Activated B cell treated with CpG ODN at 0.5 μM for 24 hours (primary cell): Measurements from ENCODE around the gene NOL4L. TPM values are rescaled to one million over a fixed set of nuclear protein-coding genes. Genes with fewer than 3 reads are reported as not detected.

ENCODE experiments used
- ATAC-seq: fragments of 200-7000 bp; cut with Tn5 transposase; one replicate; pipeline ENCODE4 v1.10.0; 2021; ENCODE audit warnings: low read depth, mild to moderate bottlenecking, moderate library complexity
- CTCF ChIA-PET: fragments of 350-600 bp; sonication (Branson Sonifier 250); formaldehyde crosslinking; loops from one replicate; lab custom pipeline; 2021; ENCODE audit warnings: antibody characterized with exemption; lab: Charles Lee
- POLR2A ChIA-PET: fragments of 350-600 bp; sonication (Branson Sonifier 250); formaldehyde crosslinking; loops from one replicate; lab custom pipeline; 2021; ENCODE audit warnings: antibody characterized with exemption; lab: Charles Lee
- DNase-seq: peaks from one replicate; pipeline ENCODE4 v3.0.0; 2022
- H3K27ac Mint-ChIP-seq: one replicate; pipeline ENCODE4 v1.8.0; 2020; ENCODE audit warnings: mixed read lengths
- H3K27me3 Mint-ChIP-seq: one replicate; pipeline ENCODE4 v1.8.0; 2021; ENCODE audit warnings: mixed read lengths
- H3K36me3 Mint-ChIP-seq: one replicate; pipeline ENCODE4 v1.8.0; 2021; ENCODE audit warnings: low read depth, mixed read lengths
- H3K4me1 Mint-ChIP-seq: one replicate; pipeline ENCODE4 v1.8.0; 2021; ENCODE audit warnings: mixed read lengths
- H3K4me3 Mint-ChIP-seq: one replicate; pipeline ENCODE4 v1.8.0; 2020; ENCODE audit warnings: mild to moderate bottlenecking, mixed read lengths
- H3K9me3 Mint-ChIP-seq: one replicate; pipeline ENCODE4 v1.8.0; 2020; ENCODE audit warnings: mixed read lengths
- CTCF ChIP-seq: fragments of 200-600 bp; IDR thresholded peaks from one replicate; pipeline ENCODE4 v1.8.0; 2022; ENCODE audit warnings: antibody characterized with exemption, mild to moderate bottlenecking
- intact Hi-C: fragments of 100-400 bp; cut with micrococcal nuclease; formaldehyde crosslinking; loops from one replicate; pipeline ENCODE4 v1.15.1; 2024
- total RNA-seq: library from RNA; stranded (reverse); gene quantifications from 2 replicates; pipeline ENCODE4 v1.2.3, GENCODE V29; 2022

NOL4L gene
- total RNA-seq, 1 donor from 2014 or later = 4.7 TPM

DNA sequence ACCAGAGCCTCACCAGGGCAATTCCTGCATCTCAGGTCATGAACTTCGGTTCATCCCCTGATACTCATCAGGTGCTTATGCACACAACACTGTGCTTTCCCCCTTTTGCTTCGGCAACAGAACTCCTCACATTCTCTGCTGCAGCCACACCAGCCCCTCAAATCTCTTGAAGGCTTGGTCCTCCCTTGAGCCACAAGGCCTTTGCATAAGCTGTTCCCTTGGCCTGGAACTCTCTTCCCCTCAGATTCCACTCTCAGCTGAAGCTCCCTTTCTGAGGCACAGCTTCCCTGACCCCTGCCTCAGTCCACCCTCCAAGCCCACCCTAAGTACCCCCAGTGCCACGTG is 76.4 kb downstream of the NOL4L start:
- Mint-ChIP-seq H3K9me3 (no peaks in the 10 kb centered on the region), H3K36me3 (no peaks in the 10 kb centered on the region), H3K4me1 (peaks cover 42% of the 10 kb centered on the region), H3K4me3 (no peak overlapping the region), H3K27me3 (no peaks in the 10 kb centered on the region), H3K27ac (peak overlapping the region; percentile 41)
- intact Hi-C loops = no loop called here
- POLR2A ChIA-PET = interaction anchor here (0.5 kb wide), 1 partner anchor 106 kb away, joined by 18 read pairs; no protein-coding TSS in a partner anchor
- TF ChIP-seq CTCF = no peak
- ATAC-seq (no peak), DNase-seq (no peak)
- CTCF ChIA-PET = interaction anchor here (0.8 to 1.1 kb wide), 3 partner anchors 13 to 270 kb away, joined by 3 to 4 read pairs (median 3); no protein-coding TSS in a partner anchor

DNA sequence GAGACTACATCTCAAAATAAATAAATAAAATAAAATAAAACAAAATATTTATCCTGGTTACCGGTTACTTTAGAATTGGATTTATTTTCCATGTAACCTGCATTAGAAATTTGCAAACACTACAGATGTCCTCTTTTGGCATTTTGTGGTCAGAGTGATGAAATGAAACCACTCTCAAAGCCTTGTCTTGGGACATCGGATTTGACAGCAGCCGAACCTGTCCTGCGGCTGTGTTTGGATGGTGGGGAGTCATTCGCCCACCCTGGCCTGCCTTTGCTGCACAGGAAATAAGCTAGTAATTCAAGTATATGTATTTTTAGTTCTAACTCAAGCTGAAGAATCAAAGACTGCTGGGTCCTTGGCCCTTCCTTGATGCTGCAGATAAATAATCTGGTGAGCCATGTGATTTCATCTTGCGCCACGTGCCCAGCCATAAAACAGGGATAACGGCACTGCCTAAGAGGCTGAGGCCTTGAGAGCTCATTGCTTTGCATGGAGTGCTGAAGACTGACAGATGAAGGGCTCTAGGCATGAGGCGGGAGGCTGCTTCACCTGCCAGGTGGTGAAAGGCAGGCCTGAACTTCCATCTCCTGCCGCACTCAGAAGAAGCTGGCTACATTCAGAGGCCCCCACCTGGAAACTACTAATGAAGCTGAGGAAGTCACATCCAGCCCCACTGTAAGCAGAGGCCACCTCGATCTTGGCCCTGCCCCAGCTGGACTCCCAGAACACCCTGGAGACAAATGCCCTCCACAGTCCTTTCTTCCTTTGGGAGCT is 76.9 kb downstream of the NOL4L start:
- ChIA-PET CTCF (interaction anchor here (0.8 to 1.1 kb wide), 3 partner anchors 13 to 271 kb away, joined by 3 to 4 read pairs (median 3); no protein-coding TSS in a partner anchor), POLR2A (interaction anchor here (0.5 kb wide), 1 partner anchor 107 kb away, joined by 18 read pairs; no protein-coding TSS in a partner anchor)
- TF ChIP-seq CTCF = no peak
- DNase-seq (no peak), ATAC-seq (no peak)
- Mint-ChIP-seq H3K4me1 (peaks cover 42% of the 10 kb centered on the region), H3K27me3 (no peaks in the 10 kb centered on the region), H3K4me3 (no peak overlapping the region), H3K27ac (peak overlapping the region; percentile 46), H3K36me3 (no peaks in the 10 kb centered on the region), H3K9me3 (no peaks in the 10 kb centered on the region)
- intact Hi-C loops = no loop called here

DNA sequence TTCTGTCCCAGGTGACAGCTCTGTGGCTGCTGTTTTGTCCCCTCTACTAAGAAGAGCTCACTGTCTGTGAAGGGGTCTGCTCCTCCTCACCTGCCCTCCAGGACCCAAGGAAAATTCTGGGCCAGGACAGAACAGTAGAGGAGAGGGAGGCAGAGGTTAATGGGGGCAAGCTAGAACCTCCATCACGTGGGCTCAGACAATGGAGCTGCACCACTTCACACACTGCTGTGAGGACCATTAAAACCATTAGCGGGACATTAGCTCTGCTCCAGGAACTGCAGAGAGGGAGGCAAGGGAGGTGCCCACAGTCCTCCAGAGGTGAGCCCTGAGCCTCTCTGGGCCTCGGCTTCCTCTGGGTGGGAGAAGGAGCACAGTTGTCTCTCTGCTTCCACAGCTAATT is 78.4 kb downstream of the NOL4L start:
- TF ChIP-seq CTCF = no peak
- Mint-ChIP-seq H3K36me3 (no peaks in the 10 kb centered on the region), H3K4me1 (peaks cover 35% of the 10 kb centered on the region), H3K27me3 (no peaks in the 10 kb centered on the region), H3K9me3 (no peaks in the 10 kb centered on the region), H3K27ac (no peak overlapping the region), H3K4me3 (no peak overlapping the region)
- DNase-seq = no peak
- ChIA-PET CTCF (no interaction called here), POLR2A (interaction anchor here (0.5 kb wide), 1 partner anchor 32 kb away, joined by 5 read pairs; no protein-coding TSS in a partner anchor)
- intact Hi-C loops = no loop called here
- ATAC-seq = no peak

GRCh38 chr20:32505723-32506473 is 79.2 kb downstream of the NOL4L start:
- DNase-seq = no peak

More at GRCh38 chr20:32505723-32506473, 79.2 kb downstream of the NOL4L start:
- no peaks in the 10 kb centered on the region for H3K36me3 Mint-ChIP-seq
- no peak for ATAC-seq
- H3K4me3 Mint-ChIP-seq = no peak overlapping the region
- TF ChIP-seq CTCF = no peak
- intact Hi-C loops = no loop called here
- H3K27ac Mint-ChIP-seq = no peak overlapping the region
- no peaks in the 10 kb centered on the region for H3K27me3 Mint-ChIP-seq
- ChIA-PET CTCF (no interaction called here), POLR2A (interaction anchor here (0.5 kb wide), 1 partner anchor 33 kb away, joined by 5 read pairs; no protein-coding TSS in a partner anchor)
- H3K4me1 Mint-ChIP-seq = peaks cover 30% of the 10 kb centered on the region
- no peaks in the 10 kb centered on the region for H3K9me3 Mint-ChIP-seq
